Measurements from ENCODE around the gene TKFC. TPM values are rescaled to one million over a fixed set of nuclear protein-coding genes. Genes with fewer than 3 reads are reported as not detected.
A peak's percentile ranks its signal among the peaks of the same experiment; 100 is the strongest.

TKFC gene
- total and polyA plus RNA-seq, 9 of the 15 experiments (the other 6 are each of a cell fraction or from before 2014, with no cell fraction given): 2.0 to 61.7 (median 28.5) TPM

DNA sequence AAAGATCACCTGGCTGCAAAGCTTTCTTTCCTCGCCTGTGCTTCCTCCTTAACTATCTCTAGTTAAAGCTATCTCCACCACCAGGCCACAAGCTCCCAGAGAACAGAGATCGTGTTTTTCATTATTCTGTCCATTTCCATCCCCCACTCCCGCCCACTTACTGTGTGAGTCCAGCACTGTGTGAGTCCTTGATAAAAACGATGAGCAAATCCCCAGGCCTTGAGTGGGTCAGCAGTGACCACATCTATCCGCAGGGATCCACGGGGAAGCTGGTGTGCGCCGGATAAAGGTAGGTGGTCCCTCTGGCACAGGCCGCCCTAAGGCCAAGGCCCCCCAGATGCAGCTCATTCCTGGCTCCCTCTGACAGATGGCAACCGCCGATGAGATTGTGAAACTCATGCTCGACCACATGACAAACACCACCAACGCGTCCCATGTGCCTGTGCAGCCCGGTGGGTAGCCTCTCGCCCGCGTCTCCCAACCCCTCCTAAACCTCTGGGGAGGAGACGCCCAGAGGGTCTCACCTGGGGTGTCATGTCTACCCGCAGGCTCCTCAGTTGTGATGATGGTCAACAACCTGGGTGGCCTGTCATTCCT, 9.3 kb downstream of the TKFC start (continued):
- TF ChIP-seq, protein P1, sequence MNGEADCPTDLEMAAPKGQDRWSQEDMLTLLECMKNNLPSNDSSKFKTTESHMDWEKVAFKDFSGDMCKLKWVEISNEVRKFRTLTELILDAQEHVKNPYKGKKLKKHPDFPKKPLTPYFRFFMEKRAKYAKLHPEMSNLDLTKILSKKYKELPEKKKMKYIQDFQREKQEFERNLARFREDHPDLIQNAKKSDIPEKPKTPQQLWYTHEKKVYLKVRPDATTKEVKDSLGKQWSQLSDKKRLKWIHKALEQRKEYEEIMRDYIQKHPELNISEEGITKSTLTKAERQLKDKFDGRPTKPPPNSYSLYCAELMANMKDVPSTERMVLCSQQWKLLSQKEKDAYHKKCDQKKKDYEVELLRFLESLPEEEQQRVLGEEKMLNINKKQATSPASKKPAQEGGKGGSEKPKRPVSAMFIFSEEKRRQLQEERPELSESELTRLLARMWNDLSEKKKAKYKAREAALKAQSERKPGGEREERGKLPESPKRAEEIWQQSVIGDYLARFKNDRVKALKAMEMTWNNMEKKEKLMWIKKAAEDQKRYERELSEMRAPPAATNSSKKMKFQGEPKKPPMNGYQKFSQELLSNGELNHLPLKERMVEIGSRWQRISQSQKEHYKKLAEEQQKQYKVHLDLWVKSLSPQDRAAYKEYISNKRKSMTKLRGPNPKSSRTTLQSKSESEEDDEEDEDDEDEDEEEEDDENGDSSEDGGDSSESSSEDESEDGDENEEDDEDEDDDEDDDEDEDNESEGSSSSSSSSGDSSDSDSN (IDR thresholded peaks at IDR 0.05; ENCODE audit: borderline replicate concordance in 1 of 2, low read depth in 2 of 2, low read length in 2 of 2): 0 out of 4 replicates have a peak, but pooled peaks of 1 of the 2 experiments have one; percentile 47
- 0 out of 4 replicates have a peak, but pooled peaks of 1 of the 2 experiments have one; percentile 51 for TF ChIP-seq MAZ (CRISPR knock-in tag; conservative IDR thresholded peaks at IDR 0.05 in 1 of 2, IDR thresholded peaks at IDR 0.05 in 1 of 2)
- TF ChIP-seq GTF2A2 (tag; IDR thresholded peaks at IDR 0.05): no peak
- no peak for TF ChIP-seq ARHGAP35 (IDR thresholded peaks at IDR 0.05; ENCODE audit: partially characterized antibody)
- TF ChIP-seq FOXA3 (CRISPR knock-in tag; conservative IDR thresholded peaks at IDR 0.05 in 1 of 2, IDR thresholded peaks at IDR 0.05 in 1 of 2): no peak
- TF ChIP-seq, protein P2, sequence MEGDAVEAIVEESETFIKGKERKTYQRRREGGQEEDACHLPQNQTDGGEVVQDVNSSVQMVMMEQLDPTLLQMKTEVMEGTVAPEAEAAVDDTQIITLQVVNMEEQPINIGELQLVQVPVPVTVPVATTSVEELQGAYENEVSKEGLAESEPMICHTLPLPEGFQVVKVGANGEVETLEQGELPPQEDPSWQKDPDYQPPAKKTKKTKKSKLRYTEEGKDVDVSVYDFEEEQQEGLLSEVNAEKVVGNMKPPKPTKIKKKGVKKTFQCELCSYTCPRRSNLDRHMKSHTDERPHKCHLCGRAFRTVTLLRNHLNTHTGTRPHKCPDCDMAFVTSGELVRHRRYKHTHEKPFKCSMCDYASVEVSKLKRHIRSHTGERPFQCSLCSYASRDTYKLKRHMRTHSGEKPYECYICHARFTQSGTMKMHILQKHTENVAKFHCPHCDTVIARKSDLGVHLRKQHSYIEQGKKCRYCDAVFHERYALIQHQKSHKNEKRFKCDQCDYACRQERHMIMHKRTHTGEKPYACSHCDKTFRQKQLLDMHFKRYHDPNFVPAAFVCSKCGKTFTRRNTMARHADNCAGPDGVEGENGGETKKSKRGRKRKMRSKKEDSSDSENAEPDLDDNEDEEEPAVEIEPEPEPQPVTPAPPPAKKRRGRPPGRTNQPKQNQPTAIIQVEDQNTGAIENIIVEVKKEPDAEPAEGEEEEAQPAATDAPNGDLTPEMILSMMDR (IDR thresholded peaks at IDR 0.05 in 2 of 3, conservative IDR thresholded peaks at IDR 0.05 in 1 of 3; ENCODE audit: insufficient read depth in 2 of 3, low read depth in 1 of 3, low read length in 3 of 3): no peak
- TF ChIP-seq, protein P3, sequence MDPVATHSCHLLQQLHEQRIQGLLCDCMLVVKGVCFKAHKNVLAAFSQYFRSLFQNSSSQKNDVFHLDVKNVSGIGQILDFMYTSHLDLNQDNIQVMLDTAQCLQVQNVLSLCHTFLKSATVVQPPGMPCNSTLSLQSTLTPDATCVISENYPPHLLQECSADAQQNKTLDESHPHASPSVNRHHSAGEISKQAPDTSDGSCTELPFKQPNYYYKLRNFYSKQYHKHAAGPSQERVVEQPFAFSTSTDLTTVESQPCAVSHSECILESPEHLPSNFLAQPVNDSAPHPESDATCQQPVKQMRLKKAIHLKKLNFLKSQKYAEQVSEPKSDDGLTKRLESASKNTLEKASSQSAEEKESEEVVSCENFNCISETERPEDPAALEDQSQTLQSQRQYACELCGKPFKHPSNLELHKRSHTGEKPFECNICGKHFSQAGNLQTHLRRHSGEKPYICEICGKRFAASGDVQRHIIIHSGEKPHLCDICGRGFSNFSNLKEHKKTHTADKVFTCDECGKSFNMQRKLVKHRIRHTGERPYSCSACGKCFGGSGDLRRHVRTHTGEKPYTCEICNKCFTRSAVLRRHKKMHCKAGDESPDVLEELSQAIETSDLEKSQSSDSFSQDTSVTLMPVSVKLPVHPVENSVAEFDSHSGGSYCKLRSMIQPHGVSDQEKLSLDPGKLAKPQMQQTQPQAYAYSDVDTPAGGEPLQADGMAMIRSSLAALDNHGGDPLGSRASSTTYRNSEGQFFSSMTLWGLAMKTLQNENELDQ (CRISPR knock-in tag; IDR thresholded peaks at IDR 0.05; ENCODE audit: borderline replicate concordance): no peak
- TF ChIP-seq CCNT2 (IDR thresholded peaks at IDR 0.05; ENCODE audit: borderline replicate concordance, extremely low read depth, insufficient read length, low read depth, low read length): peak; percentile 14
- no peak for TF ChIP-seq TOE1 (IDR thresholded peaks at IDR 0.05; ENCODE audit: borderline replicate concordance)
- TF ChIP-seq TOE1 (CRISPR knock-in tag; IDR thresholded peaks at IDR 0.05; ENCODE audit: borderline replicate concordance, low read depth): no peak
- no peak for TF ChIP-seq PPARD (CRISPR knock-in tag; IDR thresholded peaks at IDR 0.05)
- no peak for TF ChIP-seq ZNF253 (CRISPR knock-in tag; conservative IDR thresholded peaks at IDR 0.05)
- no peak; the same call in 1 of the 2 replicates for TF ChIP-seq NCOA6 (IDR thresholded peaks at IDR 0.05)
- no peak for TF ChIP-seq PURB (CRISPR knock-in tag; IDR thresholded peaks at IDR 0.05; ENCODE audit: low read depth)
- TF ChIP-seq PCBP2 (IDR thresholded peaks at IDR 0.05; ENCODE audit: low read depth, low read length, poor library complexity, severe bottlenecking): no peak
- no peak for TF ChIP-seq ZNF24 (IDR thresholded peaks at IDR 0.05)

Data from K562 (cell line).